AG10803 (cell line): Measurements from ENCODE around the gene C2CD3.
"Not testable (repeated sequence)": the region's sequence is repeated elsewhere in the genome, so short reads cannot be mapped to it uniquely, and the experiment has no call there.

Source experiments
- DNase-seq: peaks from one replicate; pipeline ENCODE4 v3.0.0; 2010; ENCODE audit warnings: low read depth
- H3K4me3 ChIP-seq: 2 replicates; pipeline ENCODE4 v1.5.1; 2011; ENCODE audit warnings: mild to moderate bottlenecking, low read length, control low read depth
- TF ChIP-seq, protein P1 (sequence below): conservative IDR thresholded peaks from 2 replicates; pipeline ENCODE4 v1.5.1; 2011; ENCODE audit warnings: mild to moderate bottlenecking, low read length, control low read depth, inconsistent platforms

The C2CD3 gene

DNA sequence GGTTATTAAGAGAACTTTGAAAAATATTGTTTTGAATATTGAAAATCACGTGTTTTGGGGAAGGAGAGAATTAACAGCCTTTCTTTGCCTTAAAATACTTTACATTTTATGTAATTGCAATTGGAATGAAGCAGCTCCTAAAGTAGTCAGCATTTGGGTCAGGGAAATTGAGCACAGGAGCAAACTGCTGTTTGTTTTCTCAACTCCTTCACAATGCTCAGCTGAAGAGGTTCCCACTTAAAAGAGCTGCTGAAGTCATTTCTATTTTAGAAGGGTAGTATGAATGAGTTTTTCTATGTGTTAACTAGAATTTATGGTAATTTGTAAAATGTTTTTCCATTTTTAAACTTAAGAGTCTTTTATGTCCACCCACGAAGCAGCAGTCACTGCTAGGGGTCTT, 180.1 kb downstream of the C2CD3 start:
- no peak for DNase-seq
- H3K4me3 ChIP-seq: no peak overlapping the region
- TF ChIP-seq, protein P1, sequence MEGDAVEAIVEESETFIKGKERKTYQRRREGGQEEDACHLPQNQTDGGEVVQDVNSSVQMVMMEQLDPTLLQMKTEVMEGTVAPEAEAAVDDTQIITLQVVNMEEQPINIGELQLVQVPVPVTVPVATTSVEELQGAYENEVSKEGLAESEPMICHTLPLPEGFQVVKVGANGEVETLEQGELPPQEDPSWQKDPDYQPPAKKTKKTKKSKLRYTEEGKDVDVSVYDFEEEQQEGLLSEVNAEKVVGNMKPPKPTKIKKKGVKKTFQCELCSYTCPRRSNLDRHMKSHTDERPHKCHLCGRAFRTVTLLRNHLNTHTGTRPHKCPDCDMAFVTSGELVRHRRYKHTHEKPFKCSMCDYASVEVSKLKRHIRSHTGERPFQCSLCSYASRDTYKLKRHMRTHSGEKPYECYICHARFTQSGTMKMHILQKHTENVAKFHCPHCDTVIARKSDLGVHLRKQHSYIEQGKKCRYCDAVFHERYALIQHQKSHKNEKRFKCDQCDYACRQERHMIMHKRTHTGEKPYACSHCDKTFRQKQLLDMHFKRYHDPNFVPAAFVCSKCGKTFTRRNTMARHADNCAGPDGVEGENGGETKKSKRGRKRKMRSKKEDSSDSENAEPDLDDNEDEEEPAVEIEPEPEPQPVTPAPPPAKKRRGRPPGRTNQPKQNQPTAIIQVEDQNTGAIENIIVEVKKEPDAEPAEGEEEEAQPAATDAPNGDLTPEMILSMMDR: no peak

GRCh38 chr11:73989156-73989555, 181.6 kb downstream of the C2CD3 start:
- TF ChIP-seq, protein P1: no peak
- no peak for DNase-seq

GRCh38 chr11:73988227-73988626, 182.6 kb downstream of the C2CD3 start:
- TF ChIP-seq, protein P1: no peak
- H3K4me3 ChIP-seq: no peak overlapping the region
- DNase-seq: no peak

More at GRCh38 chr11:73989156-73989555, 181.6 kb downstream of the C2CD3 start:
- no peak overlapping the region for H3K4me3 ChIP-seq

DNA sequence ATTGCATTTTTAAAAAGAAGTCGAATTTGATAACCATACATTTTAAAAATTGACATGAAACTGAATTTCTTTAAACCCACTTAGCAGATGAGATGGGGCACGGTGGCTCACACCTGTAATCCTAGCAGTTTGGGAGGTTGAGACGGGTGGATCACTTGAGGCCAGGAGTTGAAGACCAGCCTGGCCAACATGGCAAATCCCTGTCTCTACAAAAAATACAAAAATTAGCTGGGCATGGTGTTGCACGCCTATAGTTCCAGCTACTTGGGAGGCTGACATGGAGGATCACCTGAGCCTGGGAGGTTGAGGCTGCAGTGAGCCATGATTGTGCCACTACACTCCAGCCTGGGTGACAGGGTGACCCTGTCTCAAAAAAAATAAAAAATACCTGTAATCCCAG, 185.1 kb downstream of the C2CD3 start:
- H3K4me3 ChIP-seq, DNase-seq: not testable (repeated sequence)

DNA sequence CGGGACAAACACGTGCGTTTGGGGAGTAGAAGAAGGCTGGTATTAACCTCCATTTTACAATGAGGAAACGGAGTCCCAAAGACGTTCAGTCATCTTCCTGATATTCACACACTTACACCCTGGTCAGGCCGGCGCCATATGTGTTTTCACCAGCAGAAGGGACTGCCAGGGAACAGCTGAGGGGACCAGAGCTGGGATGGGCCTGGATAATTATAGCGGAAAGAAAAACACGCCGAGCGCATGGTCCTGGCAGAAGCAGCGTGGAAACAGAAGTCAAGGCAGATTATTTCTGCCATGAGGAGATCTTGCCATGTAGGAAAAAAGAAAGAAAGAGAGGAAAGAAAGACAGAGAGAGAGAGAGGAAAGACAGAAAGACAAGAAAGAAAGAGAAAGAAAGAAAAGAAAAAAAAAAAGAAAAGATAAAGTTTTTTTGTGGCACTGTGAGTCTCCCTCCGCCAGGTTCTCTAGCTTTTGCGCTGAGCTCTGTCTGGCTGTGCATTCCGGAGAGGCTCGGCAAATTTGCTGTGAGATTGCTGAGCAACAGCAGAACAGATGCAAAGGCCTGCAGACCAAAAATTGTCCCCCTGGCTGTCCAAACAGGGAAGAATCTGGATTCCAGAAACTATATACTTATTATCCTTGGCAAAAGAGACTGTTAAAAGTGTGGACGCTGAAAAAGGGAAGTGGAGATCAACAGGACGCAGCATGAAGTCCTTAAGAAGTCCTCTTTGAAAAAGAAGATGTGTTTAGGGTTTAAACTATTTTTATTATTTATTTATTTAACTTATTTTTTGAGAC, 186.9 kb downstream of the C2CD3 start:
- TF ChIP-seq, protein P1: no peak
- H3K4me3 ChIP-seq: peak overlapping the region; percentile 83
- DNase-seq: no peak

GRCh38 chr11:73982990-73983740, 187.6 kb downstream of the C2CD3 start:
- peak; percentile 77 for DNase-seq
- TF ChIP-seq, protein P1: no peak
- peak overlapping the region; percentile 83 for H3K4me3 ChIP-seq

DNA sequence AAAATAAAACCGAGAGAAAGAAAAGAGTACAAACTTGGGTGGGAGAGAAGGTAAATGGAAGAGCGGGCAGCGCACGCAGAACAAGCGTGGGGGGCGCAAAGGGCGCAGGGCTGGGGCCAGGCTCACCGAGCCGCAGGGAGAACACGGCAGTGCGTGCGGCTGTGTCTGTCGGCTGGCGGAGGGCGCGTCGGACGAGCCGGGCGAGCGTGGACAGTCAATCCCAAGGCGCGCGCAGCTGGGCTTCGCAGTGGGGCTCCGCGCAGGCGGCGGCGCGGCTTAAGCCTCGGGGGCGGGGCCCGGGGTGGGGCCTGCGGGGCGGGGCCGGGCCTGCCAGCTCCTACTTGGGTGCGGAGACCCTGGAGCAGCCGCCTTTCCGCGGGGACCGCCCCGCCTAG, 188.2 kb downstream of the C2CD3 start, which contains the start of gene UCP2:
Gene UCP2, minus strand, starts transcription at position 249 of the 395 bp plus-strand sequence. CDS start 4,465 bp downstream, outside the sequence.
- H3K4me3 ChIP-seq: peak within 1 kb of the TSS; percentile 83
- no peak for DNase-seq
- TF ChIP-seq, protein P1: no peak
